Measurements from ENCODE around the gene GGCX.

GRCh38 chr2:85582492-85582891, 21.2 kb upstream of the GGCX start:
- TF ChIP-seq CTCF (IDR thresholded peaks at IDR 0.05 in 2 of 3, conservative IDR thresholded peaks at IDR 0.05 in 1 of 3; ENCODE audit: insufficient read depth in 2 of 3, low read depth in 1 of 3, low read length in 3 of 3) (no peak), FOXJ3 (CRISPR knock-in tag; IDR thresholded peaks at IDR 0.05) (no peak)

Measured in K562 (cell line).